Stimulated activated CD8-positive, alpha-beta memory T cell treated with anti-CD3 and anti-CD28 coated beads, Interleukin-2, amount 100 ng/mL, for 48 hours (primary cell): ENCODE measurements around the gene SPAG16.
"Not testable (repeated sequence)": the region's sequence is repeated elsewhere in the genome, so short reads cannot be mapped to it uniquely, and the experiment has no call there.

Experiments
- DNase-seq, 2 donors: peaks; one replicate each; pipeline ENCODE4 v3.0.0-alpha.2; 2020; ENCODE audit warnings: low read depth in 2 of 2

SPAG16 gene

DNA sequence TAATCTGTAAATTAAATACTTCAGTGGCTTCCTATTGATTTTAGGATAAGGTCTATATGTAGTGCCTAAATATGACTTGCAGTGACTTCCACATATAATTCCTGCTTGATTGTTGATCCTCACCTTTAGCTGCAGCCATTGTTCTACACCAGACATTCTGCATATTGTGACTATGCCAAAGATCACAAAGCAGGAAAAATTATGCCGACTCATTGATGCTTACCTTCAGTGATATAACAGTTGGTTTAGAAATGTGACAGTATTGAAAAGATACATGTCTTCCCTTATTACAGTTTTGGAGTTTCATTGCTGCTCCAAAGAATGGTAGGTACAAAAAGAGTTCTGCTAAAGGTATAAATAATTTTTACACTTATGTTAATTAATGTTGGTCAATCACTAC is 12.3 kb upstream of the SPAG16 start:
- DNase-seq = no peak

- no peak for DNase-seq
These were observed 10.1 kb upstream of the SPAG16 start for GRCh38 chr2:213274143-213274542.

GRCh38 chr2:213275265-213275664 is 9.0 kb upstream of the SPAG16 start:
- no peak for DNase-seq

- not testable (repeated sequence) for DNase-seq
These were observed 7.1 kb upstream of the SPAG16 start for GRCh38 chr2:213277134-213277533.

- no peak for DNase-seq
These were observed 5.1 kb upstream of the SPAG16 start for GRCh38 chr2:213279116-213279620.

DNA sequence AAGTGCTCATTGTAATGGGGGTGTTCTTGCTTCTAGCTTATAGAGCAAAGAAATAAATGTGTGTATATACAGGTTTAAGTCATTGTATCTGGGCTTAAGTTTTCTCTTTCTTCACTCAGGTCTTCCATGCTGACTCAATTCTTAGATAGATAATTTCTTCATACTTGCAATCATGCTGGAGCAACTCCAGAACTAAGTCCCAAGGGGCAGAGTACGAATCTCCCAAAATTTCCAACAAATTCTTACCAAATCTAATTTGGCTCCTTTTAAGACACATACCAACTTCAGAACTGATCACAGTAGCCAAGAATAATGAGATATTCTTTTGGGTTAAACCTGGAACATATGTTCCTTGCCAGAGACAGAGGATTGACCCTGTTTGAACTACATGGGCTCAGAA is 4.3 kb upstream of the SPAG16 start:
- no peak for DNase-seq

GRCh38 chr2:213281156-213281555 is 3.1 kb upstream of the SPAG16 start:
- no peak for DNase-seq

DNA sequence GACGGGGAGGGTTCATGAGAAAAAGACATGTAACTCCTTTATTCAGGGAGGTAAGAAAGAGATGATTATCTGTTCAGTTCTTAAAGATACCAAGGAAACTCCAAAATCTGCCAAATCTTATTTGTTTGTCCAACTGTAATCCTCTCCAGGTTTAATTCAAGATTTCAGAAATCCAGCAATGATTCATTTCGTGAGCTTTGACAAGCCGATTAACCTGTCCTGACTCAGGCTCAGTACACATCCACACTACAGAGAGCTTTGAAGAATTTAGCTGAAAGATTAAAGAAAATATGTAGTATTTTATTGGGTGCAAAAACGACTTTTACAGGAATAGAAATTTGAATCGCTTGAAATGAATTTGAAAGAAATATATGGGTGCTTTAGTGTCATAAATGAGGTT is 1.1 kb downstream of the SPAG16 start:
- no peak for DNase-seq

- no peak for DNase-seq
These were observed 1.9 kb downstream of the SPAG16 start for GRCh38 chr2:213286161-213286560.

- DNase-seq = no peak
These were observed 4.8 kb downstream of the SPAG16 start for GRCh38 chr2:213288913-213289700.

DNA sequence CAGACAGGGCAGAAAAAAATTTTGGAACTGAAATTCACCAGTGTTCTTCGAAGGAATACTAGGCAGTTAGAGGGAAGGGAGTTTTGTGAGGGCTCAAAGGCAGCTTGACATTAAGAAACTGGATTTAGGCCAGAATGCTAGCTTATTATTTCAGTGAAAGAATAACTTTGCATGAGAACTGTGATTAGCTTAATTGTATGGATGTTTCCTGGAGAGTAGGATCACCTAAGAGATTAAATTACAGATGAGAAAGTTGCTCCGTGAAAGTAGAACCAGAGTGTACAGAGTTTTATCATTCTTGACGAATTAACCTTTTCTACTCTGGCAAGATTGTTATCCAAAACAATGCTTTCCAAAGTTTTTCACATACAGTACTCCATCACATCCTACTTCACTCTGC is 6.2 kb downstream of the SPAG16 start:
- no peak for DNase-seq

DNA sequence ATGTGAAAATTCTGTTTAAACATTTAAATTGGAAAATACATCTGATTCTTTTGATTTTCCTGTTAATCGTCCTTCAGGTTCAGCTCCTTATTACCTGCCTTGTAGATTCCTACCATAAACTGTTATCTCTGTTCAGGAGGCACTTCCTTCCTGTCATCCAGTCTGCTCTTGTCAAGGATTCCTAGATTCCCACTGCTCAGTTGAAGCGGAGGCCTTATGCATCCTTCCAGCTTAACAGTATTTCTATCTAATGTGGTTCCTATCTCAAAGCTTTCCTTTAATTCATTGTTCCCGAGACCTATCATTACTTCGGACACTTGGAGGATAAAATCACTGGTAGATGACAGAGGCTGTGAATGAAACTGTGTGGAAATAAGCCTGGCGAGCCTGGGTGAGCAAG is 12.0 kb downstream of the SPAG16 start:
- DNase-seq = no peak

- no peak for DNase-seq
These were observed 22.2 kb downstream of the SPAG16 start for GRCh38 chr2:213306316-213306942.

- DNase-seq = no peak
These were observed 31.1 kb downstream of the SPAG16 start for GRCh38 chr2:213315168-213315876.

- no peak for DNase-seq
These were observed 31.9 kb downstream of the SPAG16 start for GRCh38 chr2:213316001-213316735.

- DNase-seq = no peak
These were observed 33.7 kb downstream of the SPAG16 start for GRCh38 chr2:213317929-213318328.

DNA sequence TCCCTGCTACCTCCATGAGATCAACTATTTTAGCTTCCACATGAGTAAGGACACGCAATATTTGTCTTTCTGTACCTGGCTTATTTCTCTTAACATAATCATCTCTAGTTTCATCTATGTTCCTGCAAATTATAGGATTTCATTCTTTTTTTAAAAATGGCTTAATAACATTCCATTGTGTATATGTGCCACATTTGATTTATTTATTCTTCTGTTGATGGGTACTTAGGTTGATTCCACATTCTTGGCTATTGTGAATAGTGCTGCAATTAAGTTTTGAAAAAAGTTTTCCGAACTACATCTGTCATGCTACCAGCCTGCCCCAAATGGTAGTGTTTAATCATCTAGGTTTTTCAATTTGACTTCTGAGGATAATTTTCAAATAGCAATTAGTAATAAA is 36.3 kb downstream of the SPAG16 start:
- DNase-seq = no peak

GRCh38 chr2:213336253-213336770 is 52.0 kb downstream of the SPAG16 start:
- no peak for DNase-seq

DNA sequence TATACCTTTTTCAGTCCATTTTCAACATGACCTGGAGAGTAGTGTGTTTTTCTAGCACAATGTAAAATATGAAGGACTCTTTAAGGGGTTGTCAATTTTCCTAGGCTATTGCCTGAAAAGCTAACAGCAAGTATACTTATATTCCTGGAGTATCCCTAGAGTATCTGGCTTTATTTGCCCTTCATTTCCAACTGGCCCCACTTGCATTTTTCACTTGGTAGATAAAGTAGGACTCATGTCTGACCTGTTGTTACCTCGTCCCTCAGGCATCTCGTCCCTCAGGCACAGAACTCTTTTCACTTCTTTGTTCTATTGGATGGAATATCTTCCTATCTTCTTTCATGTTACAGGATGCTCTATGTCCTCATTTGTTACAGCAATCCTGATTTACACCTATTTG is 69.2 kb downstream of the SPAG16 start:
- DNase-seq = no peak

- no peak for DNase-seq
These were observed 92.4 kb downstream of the SPAG16 start for GRCh38 chr2:213376644-213377043.

DNA sequence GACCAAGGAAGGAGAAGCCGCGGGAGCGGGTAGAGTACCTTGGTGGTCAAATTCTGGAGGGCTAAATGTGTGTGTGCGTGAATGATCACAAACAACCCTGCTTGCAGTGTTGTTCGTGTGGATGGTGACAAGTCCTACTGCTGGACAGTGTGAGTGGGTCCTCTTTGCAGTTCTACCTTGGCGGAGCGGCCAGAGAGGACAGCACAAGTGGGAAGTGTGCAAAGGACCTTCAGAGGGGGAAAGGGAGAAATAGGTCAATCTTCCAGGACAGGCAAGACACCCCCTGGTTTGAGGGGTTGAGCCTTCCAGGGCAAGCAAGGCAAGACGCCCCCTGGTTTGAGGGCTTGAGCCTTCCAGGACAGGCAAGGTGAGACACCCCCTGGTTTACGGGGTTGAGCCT is 122.8 kb downstream of the SPAG16 start:
- not testable (repeated sequence) for DNase-seq
